Measurements from ENCODE around the gene BMF. TPM values are rescaled to one million over a fixed set of nuclear protein-coding genes. Genes with fewer than 3 reads are reported as not detected.

Gene BMF
- total RNA-seq, 1 donor from 2014 or later, result 10.1 TPM

Other genes starting within 250 kb of the BMF start
- gene GPR176, start 188.6 kb downstream of the BMF start, total RNA-seq, result 0.23 and 0.34 TPM in 2 replicates
- 51.5 and 54.2 TPM in 2 replicates for gene EIF2AK4, start 174.8 kb downstream of the BMF start, total RNA-seq
- gene SRP14, start 69.7 kb downstream of the BMF start, total RNA-seq, result 144 and 147 TPM in 2 replicates
- gene BUB1B, start 52.2 kb upstream of the BMF start, total RNA-seq, result 71.0 and 76.1 TPM in 2 replicates
- 0.26 and 0.78 TPM in 2 replicates for gene PAK6, start 130.2 kb upstream of the BMF start, total RNA-seq
- not detected in 2 replicates for gene ANKRD63, start 174.2 kb upstream of the BMF start, total RNA-seq
- 88.5 and 89.0 TPM in 2 replicates for gene PLCB2, start 199.1 kb upstream of the BMF start, total RNA-seq
- gene INAFM2, start 214.8 kb upstream of the BMF start, total RNA-seq, result 19.2 and 25.1 TPM in 2 replicates
- gene CCDC9B, start 232.1 kb upstream of the BMF start, total RNA-seq, result 0.21 and 0.24 TPM in 2 replicates
- gene PHGR1, start 242.2 kb upstream of the BMF start, total RNA-seq, result not detected in 2 replicates
- 0.02 and 0.54 TPM in 2 replicates for gene DISP2, start 249.3 kb upstream of the BMF start, total RNA-seq

All from activated T-helper 1 cell treated with anti-CD3 and anti-CD28 coated beads, Interleukin-12 subunit alpha, Interleukin-12 subunit beta, Interleukin-2, Interleukin-4 antibody, amounts not matched to agents 30 ng/mL and 10 ng/mL and 1 ng/mL, durations not matched to agents 14 hours and 24 hours and 36 hours (primary cell).